ENCODE data around the gene EFHD1.
A peak's percentile ranks its signal among the peaks of the same experiment; 100 is the strongest.
"Not testable (repeated sequence)": the region's sequence is repeated elsewhere in the genome, so short reads cannot be mapped to it uniquely, and the experiment has no call there.

EFHD1 gene

DNA sequence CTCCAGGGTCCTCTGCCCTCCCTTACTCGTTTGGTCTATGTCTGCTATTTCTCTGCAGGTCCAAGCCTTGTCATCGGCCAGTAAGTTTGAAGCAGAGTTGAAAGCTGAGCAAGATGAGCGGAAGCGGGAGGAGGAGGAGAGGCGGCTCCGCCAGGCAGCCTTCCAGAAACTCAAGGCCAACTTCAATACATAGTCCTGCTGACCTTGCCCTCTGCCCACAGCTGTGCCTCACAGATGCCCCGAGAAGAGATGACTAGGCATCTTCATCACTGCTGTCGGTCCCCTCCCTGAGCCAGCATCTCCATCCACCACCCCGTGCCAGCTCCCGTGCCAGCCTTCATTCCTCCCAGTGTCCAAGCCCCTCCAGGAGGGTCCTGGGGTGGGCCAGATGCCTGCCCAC lies 48.1 kb downstream of the EFHD1 start:
- Histone ChIP-seq H3K9ac (ENCODE audit: low read depth, low read length) (no peak overlapping the region), H3K4me1 (ENCODE audit: insufficient read depth, low read length) (no peaks in the 10 kb centered on the region), H3K9me3 (ENCODE audit: control insufficient read depth, insufficient read depth, low read length) (no peaks in the 10 kb centered on the region), H3K36me3 (ENCODE audit: insufficient read depth, low read length) (no peaks in the 10 kb centered on the region)

GRCh38 chr2:232683368-232683767 lies 50.0 kb downstream of the EFHD1 start:
- Histone ChIP-seq H3K9ac (ENCODE audit: low read depth, low read length) (no peak overlapping the region), H3K4me1 (ENCODE audit: insufficient read depth, low read length) (no peaks in the 10 kb centered on the region), H3K9me3 (ENCODE audit: control insufficient read depth, insufficient read depth, low read length) (no peaks in the 10 kb centered on the region), H3K36me3 (ENCODE audit: insufficient read depth, low read length) (no peaks in the 10 kb centered on the region)

GRCh38 chr2:232685391-232685790 lies 52.0 kb downstream of the EFHD1 start:
- not testable (repeated sequence) for H3K9ac ChIP-seq (ENCODE audit: low read depth, low read length); H3K9me3 ChIP-seq (ENCODE audit: control insufficient read depth, insufficient read depth, low read length); H3K4me1 ChIP-seq (ENCODE audit: insufficient read depth, low read length); H3K36me3 ChIP-seq (ENCODE audit: insufficient read depth, low read length)

DNA sequence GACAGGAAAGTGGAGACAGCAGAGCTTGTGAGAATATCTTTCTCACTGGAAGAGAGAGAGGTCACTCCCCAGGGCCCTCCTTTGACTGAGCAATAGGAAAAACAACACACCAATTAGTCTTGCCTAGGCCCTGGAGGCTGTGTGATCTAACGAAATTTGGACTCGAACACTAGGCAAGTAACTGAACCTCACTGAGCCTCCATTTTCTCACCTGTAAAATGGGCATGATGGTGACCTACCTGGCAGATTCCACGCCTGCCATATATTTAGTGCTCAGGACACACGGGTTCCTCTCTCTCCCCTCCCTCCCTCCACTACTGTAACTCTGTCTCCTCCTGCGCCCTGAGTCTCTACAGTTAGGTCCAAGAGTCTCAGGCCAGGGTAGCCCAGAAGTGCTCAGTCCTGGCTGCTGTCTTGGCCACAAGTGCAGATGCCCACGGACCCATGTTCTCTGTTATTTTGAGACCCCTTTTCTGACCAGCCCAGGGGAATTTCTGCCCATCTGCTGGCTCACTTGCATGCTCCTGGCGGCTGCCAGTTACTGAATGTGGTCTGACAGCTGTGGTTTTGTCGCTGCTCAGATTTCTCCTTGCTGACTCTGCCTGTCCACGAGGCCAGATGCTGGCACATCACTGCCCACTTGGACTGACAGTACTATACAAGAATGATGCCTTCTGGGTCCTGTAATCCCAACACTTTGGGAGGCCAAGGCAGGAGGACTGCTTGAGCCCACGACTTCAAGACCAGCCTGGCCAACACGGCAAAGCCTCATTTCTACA lies 54.2 kb downstream of the EFHD1 start:
- H3K9me3 ChIP-seq (ENCODE audit: control insufficient read depth, insufficient read depth, low read length), result no peaks in the 10 kb centered on the region
- H3K36me3 ChIP-seq (ENCODE audit: insufficient read depth, low read length), result no peaks in the 10 kb centered on the region
- H3K4me1 ChIP-seq (ENCODE audit: insufficient read depth, low read length), result no peaks in the 10 kb centered on the region
- no peak overlapping the region for H3K9ac ChIP-seq (ENCODE audit: low read depth, low read length)

GRCh38 chr2:232688201-232688600 lies 54.8 kb downstream of the EFHD1 start:
- H3K36me3 ChIP-seq (ENCODE audit: insufficient read depth, low read length), result no peaks in the 10 kb centered on the region
- H3K9me3 ChIP-seq (ENCODE audit: control insufficient read depth, insufficient read depth, low read length), result no peaks in the 10 kb centered on the region
- H3K9ac ChIP-seq (ENCODE audit: low read depth, low read length), result no peak overlapping the region
- H3K4me1 ChIP-seq (ENCODE audit: insufficient read depth, low read length), result no peaks in the 10 kb centered on the region

DNA sequence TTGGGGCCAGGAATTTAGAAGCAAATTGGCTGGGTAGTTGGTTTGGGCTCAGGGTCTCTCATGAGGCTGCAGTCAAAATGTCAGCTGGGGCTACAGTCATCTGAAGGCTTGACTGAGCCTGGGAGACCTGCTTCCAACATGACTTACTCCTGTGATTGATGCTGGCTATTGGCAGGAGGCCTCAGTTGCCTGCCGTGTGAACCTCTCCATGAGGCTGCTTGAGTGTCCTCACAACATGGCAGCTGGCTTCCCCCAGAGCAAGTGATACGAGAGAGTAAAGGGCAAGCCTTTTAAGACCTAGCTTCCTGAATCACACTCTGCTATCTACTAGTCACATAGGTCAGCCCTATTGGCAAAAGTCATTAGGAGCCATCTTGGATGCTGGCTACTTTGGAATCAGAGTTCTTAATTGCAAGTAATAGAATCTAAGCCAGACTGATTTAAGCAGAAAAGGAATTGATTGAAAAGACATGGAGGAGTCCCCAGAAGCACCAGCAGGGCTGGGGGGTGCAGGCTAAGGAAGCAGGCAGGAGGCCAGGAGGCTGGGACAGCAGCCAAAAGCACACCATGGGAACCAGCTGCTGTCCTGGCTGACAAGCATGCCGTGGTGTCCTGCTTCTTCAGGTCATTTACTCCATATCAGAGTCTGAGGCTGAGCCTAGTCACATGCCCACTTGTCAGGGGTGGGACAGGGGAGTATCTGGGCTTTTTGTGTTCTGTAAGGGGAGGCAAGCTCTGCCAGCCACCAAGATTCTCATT lies 55.9 kb downstream of the EFHD1 start:
- Histone ChIP-seq H3K4me1 (ENCODE audit: insufficient read depth, low read length) (no peaks in the 10 kb centered on the region), H3K9me3 (ENCODE audit: control insufficient read depth, insufficient read depth, low read length) (no peaks in the 10 kb centered on the region), H3K9ac (ENCODE audit: low read depth, low read length) (no peak overlapping the region), H3K36me3 (ENCODE audit: insufficient read depth, low read length) (no peaks in the 10 kb centered on the region)

- H3K9ac ChIP-seq (ENCODE audit: low read depth, low read length); H3K4me1 ChIP-seq (ENCODE audit: insufficient read depth, low read length); H3K36me3 ChIP-seq (ENCODE audit: insufficient read depth, low read length); H3K9me3 ChIP-seq (ENCODE audit: control insufficient read depth, insufficient read depth, low read length): not testable (repeated sequence)
Measured at GRCh38 chr2:232691117-232691516, 57.7 kb downstream of the EFHD1 start.

DNA sequence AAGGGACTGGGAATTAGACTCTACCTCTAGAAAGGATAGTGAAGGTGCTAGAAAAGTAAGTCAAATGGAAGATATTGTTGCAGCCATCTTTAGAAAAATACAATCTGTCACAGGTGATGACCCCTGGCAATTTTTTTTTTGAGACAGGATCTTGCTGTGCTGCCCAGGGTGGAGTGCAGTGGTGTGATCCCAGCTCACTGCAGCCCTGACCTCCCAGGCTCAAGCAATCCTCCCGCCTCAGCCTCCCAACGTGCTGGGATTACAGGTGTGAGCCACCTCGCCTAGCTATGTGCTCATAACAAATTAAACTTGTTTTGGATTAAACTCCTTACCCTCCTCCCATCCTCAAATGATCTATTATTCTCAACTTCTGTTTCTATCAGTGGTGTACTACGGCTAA lies 59.9 kb downstream of the EFHD1 start:
- Histone ChIP-seq H3K36me3 (ENCODE audit: insufficient read depth, low read length) (no peaks in the 10 kb centered on the region), H3K4me1 (ENCODE audit: insufficient read depth, low read length) (no peaks in the 10 kb centered on the region), H3K9me3 (ENCODE audit: control insufficient read depth, insufficient read depth, low read length) (no peaks in the 10 kb centered on the region), H3K9ac (ENCODE audit: low read depth, low read length) (no peak overlapping the region)

GRCh38 chr2:232696609-232697058 lies 63.2 kb downstream of the EFHD1 start:
- Histone ChIP-seq H3K36me3 (ENCODE audit: insufficient read depth, low read length) (no peaks in the 10 kb centered on the region), H3K4me1 (ENCODE audit: insufficient read depth, low read length) (peaks cover 9% of the 10 kb centered on the region; the same call in 1 of the 2 replicates), H3K9ac (ENCODE audit: low read depth, low read length) (peak overlapping the region; percentile 48), H3K9me3 (ENCODE audit: control insufficient read depth, insufficient read depth, low read length) (no peaks in the 10 kb centered on the region)

- Histone ChIP-seq H3K9ac (ENCODE audit: low read depth, low read length) (peak within 1 kb of the TSS; percentile 74), H3K36me3 (ENCODE audit: insufficient read depth, low read length) (no peaks in the 10 kb centered on the region), H3K9me3 (ENCODE audit: control insufficient read depth, insufficient read depth, low read length) (no peaks in the 10 kb centered on the region), H3K4me1 (ENCODE audit: insufficient read depth, low read length) (peaks cover 9% of the 10 kb centered on the region; the same call in 1 of the 2 replicates)
Measured at GRCh38 chr2:232697059-232697806, 63.8 kb downstream of the EFHD1 start, which contains the start of gene GIGYF2. Gene GIGYF2 (plus strand): TSS chr2:232697331. CDS start chr2:232735198, 37,867 bp downstream.

GRCh38 chr2:232697807-232698110 lies 64.4 kb downstream of the EFHD1 start:
- Histone ChIP-seq H3K36me3 (ENCODE audit: insufficient read depth, low read length) (no peaks in the 10 kb centered on the region), H3K4me1 (ENCODE audit: insufficient read depth, low read length) (peaks cover 9% of the 10 kb centered on the region; the same call in 1 of the 2 replicates), H3K9ac (ENCODE audit: low read depth, low read length) (peak overlapping the region; percentile 74), H3K9me3 (ENCODE audit: control insufficient read depth, insufficient read depth, low read length) (no peaks in the 10 kb centered on the region)

GRCh38 chr2:232698556-232699091 lies 65.2 kb downstream of the EFHD1 start:
- Histone ChIP-seq H3K9ac (ENCODE audit: low read depth, low read length) (peak overlapping the region; percentile 74; the same call in 1 of the 2 replicates), H3K9me3 (ENCODE audit: control insufficient read depth, insufficient read depth, low read length) (no peaks in the 10 kb centered on the region), H3K36me3 (ENCODE audit: insufficient read depth, low read length) (no peaks in the 10 kb centered on the region), H3K4me1 (ENCODE audit: insufficient read depth, low read length) (peaks cover 9% of the 10 kb centered on the region; the same call in 1 of the 2 replicates)

DNA sequence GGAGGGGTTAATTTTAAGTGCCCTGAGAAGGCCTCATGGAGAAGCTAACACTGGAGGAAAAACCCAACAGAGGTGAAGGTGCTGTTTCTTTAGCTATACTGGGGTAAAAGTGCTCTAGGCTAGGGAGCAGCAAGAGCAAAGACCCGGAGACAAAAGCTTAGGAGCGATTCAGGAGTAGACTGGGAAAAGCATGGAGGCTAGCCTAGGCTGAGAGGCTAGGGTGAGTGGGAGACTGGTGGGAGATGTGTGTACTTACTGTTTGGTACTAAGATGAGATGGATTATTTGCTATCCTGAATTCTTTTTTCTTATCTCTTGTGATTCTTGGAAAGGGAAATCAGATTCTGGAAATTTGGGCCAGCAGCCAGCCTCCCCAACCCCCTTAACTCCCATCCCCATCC lies 65.7 kb downstream of the EFHD1 start:
- H3K9ac ChIP-seq (ENCODE audit: low read depth, low read length), result 0 out of 2 replicates have a peak overlapping the region, but pooled peaks have one; percentile 19
- no peaks in the 10 kb centered on the region for H3K36me3 ChIP-seq (ENCODE audit: insufficient read depth, low read length)
- no peaks in the 10 kb centered on the region for H3K9me3 ChIP-seq (ENCODE audit: control insufficient read depth, insufficient read depth, low read length)
- H3K4me1 ChIP-seq (ENCODE audit: insufficient read depth, low read length), result peaks cover 9% of the 10 kb centered on the region; the same call in 1 of the 2 replicates

DNA sequence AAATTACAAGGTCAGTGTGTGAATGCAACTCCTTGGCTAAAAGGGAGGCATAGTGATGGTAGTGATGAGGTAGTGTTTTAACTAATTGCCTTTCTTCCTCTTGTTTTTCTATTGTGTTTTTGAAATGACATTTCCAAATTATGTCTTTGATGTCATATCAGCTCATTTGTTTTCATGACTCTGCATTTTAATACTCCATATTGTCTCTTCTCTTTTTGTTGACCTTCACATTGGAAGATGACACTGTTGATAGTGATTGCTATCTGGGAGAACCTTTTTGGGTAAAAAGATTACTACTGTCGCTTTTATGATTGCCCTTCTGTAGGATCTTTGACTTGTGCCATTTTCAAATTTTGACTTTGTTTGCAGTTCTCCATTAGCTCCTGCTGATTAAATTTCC lies 66.8 kb downstream of the EFHD1 start:
- H3K9me3 ChIP-seq (ENCODE audit: control insufficient read depth, insufficient read depth, low read length), result no peaks in the 10 kb centered on the region
- H3K36me3 ChIP-seq (ENCODE audit: insufficient read depth, low read length), result no peaks in the 10 kb centered on the region
- H3K4me1 ChIP-seq (ENCODE audit: insufficient read depth, low read length), result peaks cover 9% of the 10 kb centered on the region; the same call in 1 of the 2 replicates
- no peak overlapping the region for H3K9ac ChIP-seq (ENCODE audit: low read depth, low read length)
